Suppressor macrophage (primary cell): Measurements from ENCODE around the gene TMED7.

Source experiments
- DNase-seq, 4 experiments: peaks; one replicate each; pipeline ENCODE4 v3.0.0-alpha.2; 2020 to 2022

Gene TMED7

GRCh38 chr5:115626445-115626823 lies 598 bp upstream of the TMED7 start:
- no peak for DNase-seq

GRCh38 chr5:115624994-115625393 lies 842 bp downstream of the TMED7 start:
- DNase-seq: peak in 2 of 4 experiments; percentile 10 to 25

- no peak for DNase-seq
Measured at GRCh38 chr5:115623658-115624057, 2.2 kb downstream of the TMED7 start.

GRCh38 chr5:115621365-115621900 lies 4.4 kb downstream of the TMED7 start:
- no peak for DNase-seq

- DNase-seq: no peak
Measured at GRCh38 chr5:115616892-115617291, 8.9 kb downstream of the TMED7 start.

GRCh38 chr5:115616472-115616871 lies 9.4 kb downstream of the TMED7 start:
- no peak for DNase-seq

- no peak for DNase-seq
Measured at GRCh38 chr5:115611873-115612272, 14.0 kb downstream of the TMED7 start.

GRCh38 chr5:115607935-115608334 lies 17.9 kb downstream of the TMED7 start:
- no peak for DNase-seq

- no peak for DNase-seq
Measured at GRCh38 chr5:115605436-115605835, 20.4 kb downstream of the TMED7 start.

- no peak for DNase-seq
Measured at GRCh38 chr5:115602591-115603125, 23.2 kb downstream of the TMED7 start.

GRCh38 chr5:115601701-115602590 lies 23.9 kb downstream of the TMED7 start, which contains the start of gene TICAM2:
Gene TICAM2 (minus strand): TSS chr5:115602479. CDS start chr5:115581256, 21,223 bp downstream.
- DNase-seq: peak; percentile 76 to 90 (median 89)

- DNase-seq: peak in 1 of 4 experiments; percentile 5
Measured at GRCh38 chr5:115600766-115601165, 25.1 kb downstream of the TMED7 start.

GRCh38 chr5:115599924-115600323 lies 25.9 kb downstream of the TMED7 start:
- DNase-seq: peak in 2 of 4 experiments; percentile 3 to 7

GRCh38 chr5:115599502-115599901 lies 26.3 kb downstream of the TMED7 start:
- peak; percentile 71 to 88 (median 84) for DNase-seq

- no peak for DNase-seq
Measured at GRCh38 chr5:115594128-115595047, 31.4 kb downstream of the TMED7 start.

- no peak for DNase-seq
Measured at GRCh38 chr5:115589043-115589442, 36.8 kb downstream of the TMED7 start.

- DNase-seq: no peak
Measured at GRCh38 chr5:115588640-115589039, 37.2 kb downstream of the TMED7 start.

- peak in 2 of 4 experiments; percentile 64 to 75 for DNase-seq
Measured at GRCh38 chr5:115586525-115587146, 39.2 kb downstream of the TMED7 start.

GRCh38 chr5:115585265-115585664 lies 40.6 kb downstream of the TMED7 start:
- no peak for DNase-seq

GRCh38 chr5:115584501-115584900 lies 41.3 kb downstream of the TMED7 start:
- no peak for DNase-seq

- DNase-seq: peak in 2 of 4 experiments; percentile 10 to 13
Measured at GRCh38 chr5:115583474-115583873, 42.4 kb downstream of the TMED7 start.

GRCh38 chr5:115580941-115581340 lies 44.9 kb downstream of the TMED7 start:
- DNase-seq: no peak
